ENCODE results near the gene ADK. TPM values are rescaled to one million over a fixed set of nuclear protein-coding genes. Genes with fewer than 3 reads are reported as not detected.

Gene ADK
- total and polyA plus RNA-seq, 2 of the 13 experiments (the other 11 are each of a cell fraction or from before 2014, with no cell fraction given): 48.6 to 79.1 TPM

GRCh38 chr10:74103560-74104258 lies 47.3 kb upstream of the ADK start:
- Histone ChIP-seq H3K27ac (ENCODE audit: extremely low read length, insufficient read depth, low read length) (no peak overlapping the region), H2AFZ (ENCODE audit: low read length) (no peak overlapping the region), H3K4me1 (ENCODE audit: insufficient read depth, low read length) (no peaks in the 10 kb centered on the region), H3K9ac (ENCODE audit: insufficient read depth, low read depth, low read length) (no peak overlapping the region), H3K79me2 (ENCODE audit: insufficient read depth, low read length) (no peaks in the 10 kb centered on the region), H3K9me3 (ENCODE audit: low read length) (no peaks in the 10 kb centered on the region), H3K36me3 (replicated peaks in 1 of 2; ENCODE audit: control insufficient read depth in 1 of 2, insufficient read depth in 2 of 2, low read length in 2 of 2) (peaks cover 12 to 63% of the 10 kb centered on the region in 2 experiments), H3K27me3 (ENCODE audit: control insufficient read depth in 1 of 2, insufficient read depth in 2 of 2, low read length in 2 of 2) (no peaks in the 10 kb centered on the region), H3K4me2 (ENCODE audit: low read depth, low read length) (no peak overlapping the region), H4K20me1 (ENCODE audit: insufficient read depth, low read length) (no peaks in the 10 kb centered on the region), H3K4me3 (replicated peaks in 1 of 3; ENCODE audit: insufficient read depth in 1 of 3, low read depth in 2 of 3, low read length in 3 of 3) (no peak overlapping the region)
- no TSS peak for BruUV-seq (replicated peaks)
- ATAC-seq (peak; percentile 67), DNase-seq (ENCODE audit: low spot score) (no peak), FAIRE-seq (no peak)
- WGBS (ENCODE audit: low lambda C conversion rate): 84% methylated on average over 11 of the region's 11 CpGs
- intact Hi-C loops (cut with micrococcal nuclease; ENCODE audit: unreplicated experiment) (no loop called here), in situ Hi-C loops (cut with HindIII; ENCODE audit: extremely low pct_ligation_motif_present, low pct_unique_long_range_greater_than_20kb) (no loop called here)
- ChIA-PET POLR2A (no interaction called here), CTCF (ENCODE audit: low intra/inter-chr PET ratio, low total read pairs) (no interaction called here)
- TF ChIP-seq TRAFD1 (CRISPR knock-in tag; IDR thresholded peaks at IDR 0.05; ENCODE audit: borderline replicate concordance) (no peak), ZHX2 (IDR thresholded peaks at IDR 0.05; ENCODE audit: low read depth) (no peak), ZHX2 (CRISPR knock-in tag; IDR thresholded peaks at IDR 0.05; ENCODE audit: borderline replicate concordance) (no peak), NONO (IDR thresholded peaks at IDR 0.05) (no peak), NONO (CRISPR knock-in tag; conservative IDR thresholded peaks at IDR 0.05) (no peak), STAG1 (CRISPR knock-in tag; IDR thresholded peaks at IDR 0.05) (peak; percentile 39; the same call in 1 of the 2 replicates), CTCF (CRISPR knock-in tag; IDR thresholded peaks at IDR 0.05) (peak; percentile 50), GATAD2A (CRISPR knock-in tag; IDR thresholded peaks at IDR 0.05) (no peak), NAIF1 (CRISPR knock-in tag; IDR thresholded peaks at IDR 0.05; ENCODE audit: borderline replicate concordance) (no peak), PREB (CRISPR knock-in tag; IDR thresholded peaks at IDR 0.05) (no peak), ZNF333 (CRISPR knock-in tag; IDR thresholded peaks at IDR 0.05; ENCODE audit: borderline replicate concordance) (no peak), JDP2 (CRISPR knock-in tag; IDR thresholded peaks at IDR 0.05; ENCODE audit: borderline replicate concordance) (no peak)
